Lung (tissue), 12 donors: ENCODE results near the gene TBXA2R. TPM values are rescaled to one million over a fixed set of nuclear protein-coding genes. Genes with fewer than 3 reads are reported as not detected.

Source experiments
- ATAC-seq: fragments of 200-7000 bp; cut with Tn5 transposase; one replicate; pipeline ENCODE4 v1.9.1; 2020; ENCODE audit warnings: moderate number of reproducible peaks; ENCODE audit not compliant: insufficient read depth, low FRiP score
- DNase-seq, 3 donors: peaks; one replicate each; pipeline ENCODE4 v3.0.0-alpha.2; 2013 to 2017
- H3K27ac ChIP-seq, 2 donors: one replicate each; pipeline ENCODE4 v1.5.1; 2013; ENCODE audit warnings: mild to moderate bottlenecking in 2 of 2, moderate library complexity in 2 of 2, control low read depth in 1 of 2, inconsistent platforms in 1 of 2, low read depth in 1 of 2, low read length in 1 of 2
- H3K27me3 ChIP-seq, 3 donors: one replicate each; pipeline ENCODE4 v1.5.1; 2013; ENCODE audit warnings: low read length in 2 of 3; ENCODE audit not compliant: control insufficient read depth in 3 of 3, insufficient read depth in 3 of 3
- H3K36me3 ChIP-seq, 4 donors: one replicate each; pipeline ENCODE4 v1.5.1; 2013; ENCODE audit warnings: low read length in 4 of 4, mild to moderate bottlenecking in 1 of 4, moderate library complexity in 1 of 4; ENCODE audit not compliant: control insufficient read depth in 4 of 4, insufficient read depth in 4 of 4
- H3K4me1 ChIP-seq, 5 donors: one replicate each; pipeline ENCODE4 v1.5.1; 2013; ENCODE audit warnings: low read length in 5 of 5, mild to moderate bottlenecking in 2 of 5, moderate library complexity in 1 of 5; ENCODE audit not compliant: control insufficient read depth in 5 of 5, insufficient read depth in 5 of 5
- H3K4me3 ChIP-seq: one replicate; pipeline ENCODE4 v1.5.1; 2013; ENCODE audit warnings: mild to moderate bottlenecking, control low read depth, moderate library complexity
- H3K9ac ChIP-seq, 2 donors: one replicate each; pipeline ENCODE4 v1.5.1; 2013; ENCODE audit warnings: low read length in 2 of 2, control low read depth in 1 of 2; ENCODE audit not compliant: insufficient read depth in 1 of 2
- H3K9me3 ChIP-seq, 4 donors: one replicate each; pipeline ENCODE4 v1.5.1; 2013; ENCODE audit warnings: low read length in 3 of 4, mild to moderate bottlenecking in 1 of 4, moderate library complexity in 1 of 4; ENCODE audit not compliant: control insufficient read depth in 4 of 4, insufficient read depth in 3 of 4
- WGBS, 2 donors: extraction: QIAGEN DNeasy Blood & Tissue Kit; methylation state at CpG; one replicate each; pipeline ENCODE4 v1.1.7; 2013; 5-methylcytosine and 5-hydroxymethylcytosine counted together
- polyA plus RNA-seq, 2 donors: library from polyadenylated mRNA; stranded (reverse); fragments of 200-250 nt; gene quantifications; one replicate each; pipeline ENCODE4 v1.2.1, GENCODE V29; 2013
- total RNA-seq, 2 donors: library from RNA; depleted of rRNA in 1 of 2; stranded (reverse); fragments of >200 nt in 1 of 2; gene quantifications; one replicate each; pipeline ENCODE4 v1.2.1, GENCODE V29; 2014 to 2021
- TF ChIP-seq, protein P1 (sequence below): IDR thresholded peaks from 2 replicates; pipeline ENCODE4 v1.5.1; 2012; ENCODE audit warnings: mild to moderate bottlenecking; ENCODE audit errors: control extremely low read depth, extremely low read depth
- donor health status: control.
- donor health status: control.
- donor health status: Bipolar disorder and iron deficiency.
- donor health status: healthy.
- donor health status: DM: yes; HTN: yes; CAD: no.

Gene TBXA2R
- total and polyA plus RNA-seq, 4 donors, result 2.5 to 7.6 (median 3.5) TPM

DNA sequence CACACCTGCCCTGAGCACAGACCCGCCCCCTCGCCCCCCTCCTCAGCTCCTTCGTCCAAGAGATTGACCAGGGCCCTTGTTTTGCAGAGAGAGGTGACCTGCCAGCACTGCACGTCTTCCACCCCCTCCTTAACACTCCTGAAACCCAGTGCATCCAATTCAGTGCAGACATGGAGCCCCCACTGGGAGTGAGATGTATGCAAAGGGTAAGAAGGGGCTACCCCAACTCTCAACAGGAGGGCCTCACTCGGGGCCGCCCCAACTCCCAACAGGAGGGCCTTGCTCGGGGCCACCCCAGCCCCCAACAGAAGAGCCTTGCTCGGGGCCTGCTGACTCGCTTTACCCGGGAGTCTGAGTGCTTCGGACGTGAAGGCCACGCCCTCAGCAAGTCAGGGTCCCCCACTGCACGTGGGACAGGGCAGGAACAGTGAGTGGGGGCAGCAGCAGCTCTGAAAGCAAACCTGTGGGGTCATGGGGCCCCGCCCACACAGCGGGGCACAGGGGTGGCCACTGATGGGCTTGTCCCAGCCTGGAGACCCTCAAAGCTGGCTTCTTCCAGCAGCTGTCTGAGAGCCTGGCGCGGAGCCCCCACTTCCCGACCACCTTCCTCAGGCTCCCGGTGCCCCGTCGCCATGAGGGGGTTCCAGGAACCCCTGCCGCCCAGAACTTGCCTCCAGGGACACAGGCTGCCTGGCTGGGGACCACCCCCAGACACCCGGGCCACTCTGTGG, 14.3 kb upstream of the TBXA2R start:
- ATAC-seq, result no peak
- Histone ChIP-seq H3K36me3 (peaks cover 0 to 43% (median 8%) of the 10 kb centered on the region in 4 donors), H3K4me1 (peaks cover 3 to 17% (median 11%) of the 10 kb centered on the region in 5 donors), H3K9ac (no peak overlapping the region), H3K27ac (no peak overlapping the region), H3K9me3 (no peaks in the 10 kb centered on the region), H3K4me3 (no peak overlapping the region), H3K27me3 (no peaks in the 10 kb centered on the region)
- TF ChIP-seq, protein P1, sequence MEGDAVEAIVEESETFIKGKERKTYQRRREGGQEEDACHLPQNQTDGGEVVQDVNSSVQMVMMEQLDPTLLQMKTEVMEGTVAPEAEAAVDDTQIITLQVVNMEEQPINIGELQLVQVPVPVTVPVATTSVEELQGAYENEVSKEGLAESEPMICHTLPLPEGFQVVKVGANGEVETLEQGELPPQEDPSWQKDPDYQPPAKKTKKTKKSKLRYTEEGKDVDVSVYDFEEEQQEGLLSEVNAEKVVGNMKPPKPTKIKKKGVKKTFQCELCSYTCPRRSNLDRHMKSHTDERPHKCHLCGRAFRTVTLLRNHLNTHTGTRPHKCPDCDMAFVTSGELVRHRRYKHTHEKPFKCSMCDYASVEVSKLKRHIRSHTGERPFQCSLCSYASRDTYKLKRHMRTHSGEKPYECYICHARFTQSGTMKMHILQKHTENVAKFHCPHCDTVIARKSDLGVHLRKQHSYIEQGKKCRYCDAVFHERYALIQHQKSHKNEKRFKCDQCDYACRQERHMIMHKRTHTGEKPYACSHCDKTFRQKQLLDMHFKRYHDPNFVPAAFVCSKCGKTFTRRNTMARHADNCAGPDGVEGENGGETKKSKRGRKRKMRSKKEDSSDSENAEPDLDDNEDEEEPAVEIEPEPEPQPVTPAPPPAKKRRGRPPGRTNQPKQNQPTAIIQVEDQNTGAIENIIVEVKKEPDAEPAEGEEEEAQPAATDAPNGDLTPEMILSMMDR, result no peak
- WGBS, 2 donors, result 92 to 93% methylated on average over 24 of the region's 24 CpGs
- no peak for DNase-seq

DNA sequence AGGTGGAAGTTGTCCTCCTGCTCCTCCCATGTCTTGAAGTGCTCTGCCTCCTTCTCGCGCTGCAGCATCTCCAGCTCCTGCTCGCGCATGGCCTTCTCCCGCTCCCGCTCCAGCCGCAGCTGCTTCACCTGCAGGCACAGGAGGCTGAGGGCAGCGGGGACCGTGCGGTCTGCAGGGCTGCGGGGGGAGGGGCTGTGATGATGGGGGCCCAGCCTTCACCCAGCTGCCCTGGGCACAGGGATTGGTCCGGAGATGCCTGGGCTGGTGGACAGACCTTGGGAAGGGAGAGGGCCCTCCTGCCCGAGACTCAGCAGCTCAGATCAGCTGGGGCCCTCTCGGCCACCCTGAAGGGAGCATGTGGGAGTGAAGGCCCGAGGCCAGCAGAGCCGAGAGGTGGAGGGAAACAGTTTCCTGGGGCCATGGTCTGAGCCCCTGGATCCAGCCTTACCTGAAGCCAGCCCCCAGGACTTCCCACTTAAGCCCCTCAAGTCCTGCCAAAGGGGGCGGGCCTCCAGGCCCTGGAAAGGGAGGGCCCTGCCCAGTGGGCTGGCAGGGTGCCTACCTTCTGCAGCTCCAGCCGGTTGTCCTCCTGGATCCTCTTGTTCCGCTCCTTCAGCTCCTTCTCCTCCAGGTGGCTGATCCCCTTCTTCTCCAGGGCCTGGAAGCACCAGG, 13.6 kb upstream of the TBXA2R start:
- 90 to 92% methylated on average over 18 to 19 of the region's 19 CpGs for WGBS, 2 donors
- H3K4me1 ChIP-seq, result peaks cover 0 to 12% (median 5%) of the 10 kb centered on the region in 5 donors
- no peak overlapping the region for H3K4me3 ChIP-seq
- ATAC-seq (no peak), DNase-seq (no peak)
- no peak overlapping the region for H3K27ac ChIP-seq
- H3K27me3 ChIP-seq, result no peaks in the 10 kb centered on the region
- H3K9ac ChIP-seq, result no peak overlapping the region
- H3K36me3 ChIP-seq, result peaks cover 0 to 49% (median 8%) of the 10 kb centered on the region in 4 donors
- TF ChIP-seq, protein P1, result no peak
- no peaks in the 10 kb centered on the region for H3K9me3 ChIP-seq

DNA sequence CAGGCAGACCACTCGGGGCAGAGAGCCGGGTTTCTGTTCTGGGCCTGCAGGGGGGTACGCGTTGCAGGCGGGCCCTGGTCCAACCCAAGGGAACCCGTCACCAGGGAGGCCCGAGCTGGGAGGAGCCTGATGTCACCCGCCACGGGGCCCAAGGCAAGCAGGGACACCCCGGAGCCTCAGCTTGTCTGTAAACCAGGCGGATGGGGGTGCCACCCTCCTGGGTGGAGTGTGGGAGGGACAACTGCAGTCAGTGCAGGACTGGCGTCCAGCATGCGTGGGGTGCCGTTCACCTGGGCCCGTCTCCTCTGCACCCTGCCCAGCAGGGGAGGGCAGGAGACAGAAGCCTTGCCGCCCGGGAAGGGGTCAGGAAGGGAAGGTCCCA, 12.9 kb upstream of the TBXA2R start:
- peaks cover 0 to 11% (median 3%) of the 10 kb centered on the region in 5 donors for H3K4me1 ChIP-seq
- H3K27ac ChIP-seq, result no peak overlapping the region
- H3K36me3 ChIP-seq, result peaks cover 0 to 51% (median 8%) of the 10 kb centered on the region in 4 donors
- TF ChIP-seq, protein P1, result no peak
- no peak for DNase-seq
- no peak for ATAC-seq
- H3K4me3 ChIP-seq, result no peak overlapping the region
- WGBS, 2 donors, result 90 to 94% methylated on average over 15 to 17 of the region's 17 CpGs
- H3K27me3 ChIP-seq, result no peaks in the 10 kb centered on the region
- no peaks in the 10 kb centered on the region for H3K9me3 ChIP-seq
- H3K9ac ChIP-seq, result no peak overlapping the region
